Sigmoid colon (tissue), 4 donors: ENCODE data around the gene RNF167.

Experiments used
- EP300 ChIP-seq, 4 donors: sonication (generic); formaldehyde crosslinking; IDR thresholded peaks; one replicate each; pipeline ENCODE4 v1.6.1; 2017; ENCODE audit warnings: antibody characterized with exemption in 4 of 4
- POLR2A ChIP-seq, 2 donors: fragments of 450-650 bp; IDR thresholded peaks; one replicate each; pipeline ENCODE4 v1.6.1; 2016; ENCODE audit warnings: antibody characterized with exemption in 2 of 2, mild to moderate bottlenecking in 2 of 2, moderate library complexity in 2 of 2
- TF ChIP-seq, protein P1 (sequence below), 4 experiments: fragments of 450-650 bp in 3 of 4; fragments of 200-600 bp in 1 of 4; IDR thresholded peaks; one replicate each; pipeline ENCODE4 v1.5.1; 2016 to 2019; ENCODE audit warnings: antibody characterized with exemption in 4 of 4, mild to moderate bottlenecking in 3 of 4, moderate library complexity in 2 of 4

DNA sequence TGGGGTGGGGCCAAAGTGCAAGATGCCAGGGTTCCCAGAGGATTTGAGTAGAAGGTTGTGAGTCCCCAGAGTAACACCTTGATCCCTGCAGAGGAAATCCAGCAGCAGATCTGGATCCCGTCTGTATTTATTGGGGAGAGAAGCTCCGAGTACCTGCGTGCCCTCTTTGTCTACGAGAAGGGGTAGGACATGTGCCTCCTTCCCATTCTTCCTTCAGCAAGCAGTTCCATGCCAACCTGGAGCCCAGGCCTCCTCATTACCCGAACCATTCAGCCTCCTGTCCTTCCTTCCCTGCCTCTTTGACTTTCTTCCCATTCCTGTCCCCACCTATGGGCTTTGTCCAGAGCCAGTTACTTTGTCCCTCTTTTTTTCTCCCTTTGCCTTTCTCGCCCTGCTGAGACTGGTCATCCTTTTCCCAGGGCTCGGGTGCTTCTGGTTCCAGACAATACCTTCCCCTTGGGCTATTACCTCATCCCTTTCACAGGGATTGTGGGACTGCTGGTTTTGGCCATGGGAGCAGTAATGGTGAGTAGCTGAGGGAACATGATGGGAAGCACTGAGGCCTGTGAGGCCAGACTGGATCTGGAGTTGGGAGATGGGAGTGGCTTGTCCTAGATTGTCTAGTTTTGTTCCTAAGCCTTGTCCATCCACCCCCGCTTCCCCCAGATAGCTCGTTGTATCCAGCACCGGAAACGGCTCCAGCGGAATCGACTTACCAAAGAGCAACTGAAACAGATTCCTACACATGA lies 2.9 kb downstream of the RNF167 start:
- TF ChIP-seq, protein P1, sequence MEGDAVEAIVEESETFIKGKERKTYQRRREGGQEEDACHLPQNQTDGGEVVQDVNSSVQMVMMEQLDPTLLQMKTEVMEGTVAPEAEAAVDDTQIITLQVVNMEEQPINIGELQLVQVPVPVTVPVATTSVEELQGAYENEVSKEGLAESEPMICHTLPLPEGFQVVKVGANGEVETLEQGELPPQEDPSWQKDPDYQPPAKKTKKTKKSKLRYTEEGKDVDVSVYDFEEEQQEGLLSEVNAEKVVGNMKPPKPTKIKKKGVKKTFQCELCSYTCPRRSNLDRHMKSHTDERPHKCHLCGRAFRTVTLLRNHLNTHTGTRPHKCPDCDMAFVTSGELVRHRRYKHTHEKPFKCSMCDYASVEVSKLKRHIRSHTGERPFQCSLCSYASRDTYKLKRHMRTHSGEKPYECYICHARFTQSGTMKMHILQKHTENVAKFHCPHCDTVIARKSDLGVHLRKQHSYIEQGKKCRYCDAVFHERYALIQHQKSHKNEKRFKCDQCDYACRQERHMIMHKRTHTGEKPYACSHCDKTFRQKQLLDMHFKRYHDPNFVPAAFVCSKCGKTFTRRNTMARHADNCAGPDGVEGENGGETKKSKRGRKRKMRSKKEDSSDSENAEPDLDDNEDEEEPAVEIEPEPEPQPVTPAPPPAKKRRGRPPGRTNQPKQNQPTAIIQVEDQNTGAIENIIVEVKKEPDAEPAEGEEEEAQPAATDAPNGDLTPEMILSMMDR (IDR thresholded peaks at IDR 0.05) = no peak
- TF ChIP-seq EP300 (IDR thresholded peaks at IDR 0.05) = no peak
- TF ChIP-seq POLR2A (IDR thresholded peaks at IDR 0.05) = no peak
